Hepatocyte (in vitro differentiated cells): ENCODE data around the gene CENPT.
"Not testable (repeated sequence)": the region's sequence is repeated elsewhere in the genome, so short reads cannot be mapped to it uniquely, and the experiment has no call there.

Experiments used
- EZH2 ChIP-seq: fragments of 200-600 bp; sonication (generic); IDR thresholded peaks from 2 replicates; pipeline ENCODE4 v1.6.1; 2016; ENCODE audit warnings: antibody characterized with exemption, mild to moderate bottlenecking, borderline replicate concordance
- EZH2phosphoT487 ChIP-seq: fragments of 200-600 bp; sonication (generic); IDR thresholded peaks from one replicate; pipeline ENCODE4 v1.6.1; 2018; ENCODE audit warnings: antibody characterized with exemption, mild to moderate bottlenecking, low read depth, moderate library complexity; ENCODE audit not compliant: unreplicated experiment, severe bottlenecking

DNA sequence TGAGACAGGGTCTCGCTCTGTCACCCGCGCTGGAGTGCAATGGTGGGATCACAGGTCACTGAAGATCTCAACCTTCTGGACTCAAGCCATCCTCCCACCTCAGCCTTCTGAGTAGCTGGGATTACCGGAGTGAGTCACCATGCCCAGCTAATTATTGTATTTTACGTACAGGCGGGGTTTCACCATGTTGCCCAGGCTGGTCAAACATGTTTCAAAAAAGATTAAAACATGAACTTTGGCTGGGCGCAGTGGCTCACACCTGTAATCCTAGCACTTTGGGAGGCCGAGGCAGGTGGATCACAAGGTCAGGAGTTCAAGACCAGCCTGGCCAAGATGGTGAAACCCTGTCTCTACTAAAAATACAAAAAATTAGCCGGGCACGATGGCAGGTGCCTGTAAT, 10.3 kb downstream of the CENPT start:
- TF ChIP-seq EZH2, EZH2phosphoT487: not testable (repeated sequence)
